Large intestine (tissue), 12 donors: ENCODE measurements around the gene STAT6. TPM values are rescaled to one million over a fixed set of nuclear protein-coding genes. Genes with fewer than 3 reads are reported as not detected.

ENCODE experiments used
- DNase-seq, 2 donors: peaks; one replicate each; pipeline versions ENCODE4 v3.0.0 to v3.0.0-alpha.2; 2013
- H3K27ac ChIP-seq: one replicate; pipeline ENCODE4 v1.5.1; 2013; ENCODE audit warnings: low read length
- H3K27me3 ChIP-seq: 2 replicates; pipeline ENCODE4 v1.6.1; 2013; ENCODE audit warnings: low read length; ENCODE audit not compliant: control insufficient read depth, insufficient read depth
- H3K36me3 ChIP-seq: 2 replicates; pipeline ENCODE4 v1.6.1; 2013; ENCODE audit warnings: low read length; ENCODE audit not compliant: control insufficient read depth, insufficient read depth
- H3K4me1 ChIP-seq: one replicate; pipeline ENCODE4 v1.6.1; 2013; ENCODE audit warnings: low read length; ENCODE audit not compliant: control insufficient read depth, insufficient read depth
- H3K4me3 ChIP-seq: one replicate; pipeline ENCODE4 v1.5.1; 2013; ENCODE audit warnings: low read length
- H3K9me3 ChIP-seq: one replicate; pipeline ENCODE4 v1.6.1; 2013; ENCODE audit warnings: mild to moderate bottlenecking, low read depth, low read length, moderate library complexity; ENCODE audit not compliant: control insufficient read depth
- WGBS: methylation state at CpG from one replicate; pipeline ENCODE4 v1.1.5; 2013; ENCODE audit warnings: low lambda C conversion rate; ENCODE audit not compliant: insufficient coverage; 5-methylcytosine and 5-hydroxymethylcytosine counted together
- long read RNA-seq, 11 donors: transcript quantifications; one replicate each; lab custom pipeline, GENCODE V29; 2026
- polyA plus RNA-seq: library from polyadenylated mRNA; unstranded; fragments of 120-200 nt; gene quantifications from one replicate; pipeline ENCODE4 v1.2.1, GENCODE V29; 2013

STAT6 gene, protein sequence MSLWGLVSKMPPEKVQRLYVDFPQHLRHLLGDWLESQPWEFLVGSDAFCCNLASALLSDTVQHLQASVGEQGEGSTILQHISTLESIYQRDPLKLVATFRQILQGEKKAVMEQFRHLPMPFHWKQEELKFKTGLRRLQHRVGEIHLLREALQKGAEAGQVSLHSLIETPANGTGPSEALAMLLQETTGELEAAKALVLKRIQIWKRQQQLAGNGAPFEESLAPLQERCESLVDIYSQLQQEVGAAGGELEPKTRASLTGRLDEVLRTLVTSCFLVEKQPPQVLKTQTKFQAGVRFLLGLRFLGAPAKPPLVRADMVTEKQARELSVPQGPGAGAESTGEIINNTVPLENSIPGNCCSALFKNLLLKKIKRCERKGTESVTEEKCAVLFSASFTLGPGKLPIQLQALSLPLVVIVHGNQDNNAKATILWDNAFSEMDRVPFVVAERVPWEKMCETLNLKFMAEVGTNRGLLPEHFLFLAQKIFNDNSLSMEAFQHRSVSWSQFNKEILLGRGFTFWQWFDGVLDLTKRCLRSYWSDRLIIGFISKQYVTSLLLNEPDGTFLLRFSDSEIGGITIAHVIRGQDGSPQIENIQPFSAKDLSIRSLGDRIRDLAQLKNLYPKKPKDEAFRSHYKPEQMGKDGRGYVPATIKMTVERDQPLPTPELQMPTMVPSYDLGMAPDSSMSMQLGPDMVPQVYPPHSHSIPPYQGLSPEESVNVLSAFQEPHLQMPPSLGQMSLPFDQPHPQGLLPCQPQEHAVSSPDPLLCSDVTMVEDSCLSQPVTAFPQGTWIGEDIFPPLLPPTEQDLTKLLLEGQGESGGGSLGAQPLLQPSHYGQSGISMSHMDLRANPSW
- 114 TPM for polyA plus RNA-seq
- long read RNA-seq, donor 1, full-length matches to known transcripts: 2 of 7 reads
- long read RNA-seq, donor 1, partial matches to known transcripts: 5 of 7 reads
- long read RNA-seq, donor 1, other reads (novel, unspliced or antisense): 0 of 7 reads
- long read RNA-seq, donor 2, transcript STAT6-224 (3 exons, 1,569 nt): major isoform, 8 of 23 reads
- long read RNA-seq, donor 2, partial matches to known transcripts: 14 of 23 reads
- long read RNA-seq, donor 2, other reads (novel, unspliced or antisense): 0 of 23 reads
- long read RNA-seq, donor 3: 0 reads
- long read RNA-seq, donor 4, partial matches to known transcripts: 0 of 1 reads
- long read RNA-seq, donor 4, other reads (novel, unspliced or antisense): 0 of 1 reads
- long read RNA-seq, donor 5, full-length matches to known transcripts: 8 of 8 reads
- long read RNA-seq, donor 5, partial matches to known transcripts: 0 of 8 reads
- long read RNA-seq, donor 5, other reads (novel, unspliced or antisense): 0 of 8 reads
- long read RNA-seq, donor 6, partial matches to known transcripts: 23 of 34 reads
- long read RNA-seq, donor 6, other reads (novel, unspliced or antisense): 5 of 34 reads
- long read RNA-seq, donor 7, transcript STAT6-224 (3 exons, 1,569 nt): major isoform, 6 of 38 reads
- long read RNA-seq, donor 7, partial matches to known transcripts: 26 of 38 reads
- long read RNA-seq, donor 7, other reads (novel, unspliced or antisense): 6 of 38 reads
- long read RNA-seq, donor 8, full-length matches to known transcripts: 11 of 60 reads
- long read RNA-seq, donor 8, partial matches to known transcripts: 49 of 60 reads
- long read RNA-seq, donor 8, other reads (novel, unspliced or antisense): 0 of 60 reads
- long read RNA-seq, donor 9, transcript STAT6-224 (3 exons, 1,569 nt): major isoform, 7 of 38 reads
- long read RNA-seq, donor 9, partial matches to known transcripts: 28 of 38 reads
- long read RNA-seq, donor 9, other reads (novel, unspliced or antisense): 0 of 38 reads
- long read RNA-seq, donor 10, partial matches to known transcripts: 288 of 292 reads
- long read RNA-seq, donor 10, other reads (novel, unspliced or antisense): 0 of 292 reads
- long read RNA-seq, donor 11, partial matches to known transcripts: 25 of 27 reads
- long read RNA-seq, donor 11, other reads (novel, unspliced or antisense): 0 of 27 reads

DNA sequence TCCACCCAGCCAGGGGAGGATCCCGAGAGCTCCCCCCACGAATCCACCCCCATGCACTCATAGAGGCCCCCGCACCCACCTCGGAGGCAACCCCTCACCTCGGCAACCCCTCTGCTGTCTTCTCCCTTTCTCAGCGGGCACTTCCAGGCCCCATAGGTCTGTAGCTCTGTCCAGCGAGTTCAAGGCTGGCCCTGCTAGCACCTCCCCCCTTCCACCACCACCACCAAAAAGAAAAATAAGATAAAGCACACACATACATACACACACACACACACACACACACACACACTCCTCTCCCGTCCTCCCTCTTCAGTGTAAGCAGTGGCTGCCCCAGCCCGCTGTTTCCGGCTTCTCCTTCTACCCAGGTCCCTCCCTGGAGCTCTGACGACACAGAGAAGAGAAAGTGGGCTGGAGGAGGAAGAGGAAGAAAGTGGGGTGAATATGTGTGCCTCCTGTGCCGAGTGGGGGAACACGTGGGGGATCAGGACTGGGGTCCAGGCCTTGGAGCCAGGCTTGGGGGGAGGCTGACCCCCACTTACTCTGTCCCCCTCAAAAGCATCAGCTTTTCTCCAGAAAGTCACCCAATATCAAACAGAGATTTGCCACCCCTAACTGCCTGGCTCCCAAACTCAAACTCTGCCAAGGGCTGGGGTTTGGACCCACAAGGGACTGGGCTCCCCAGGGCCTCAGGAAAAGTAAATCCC lies at the start of gene STAT6:
TSS of gene STAT6 (minus strand) at position 332 of the 704 bp plus-strand sequence. CDS start 3,084 bp downstream, outside the sequence.
- peak; percentile 88 to 94 for DNase-seq
- Histone ChIP-seq H3K4me3 (peak within 1 kb of the TSS; percentile 86), H3K27ac (peak within 1 kb of the TSS; percentile 95), H3K36me3 (peaks cover 19% of the 10 kb centered on the region), H3K4me1 (peaks cover 27% of the 10 kb centered on the region), H3K9me3 (no peaks in the 10 kb centered on the region), H3K27me3 (no peaks in the 10 kb centered on the region)
- WGBS: no CpG with 5 or more reads among the region's 13 CpGs

DNA sequence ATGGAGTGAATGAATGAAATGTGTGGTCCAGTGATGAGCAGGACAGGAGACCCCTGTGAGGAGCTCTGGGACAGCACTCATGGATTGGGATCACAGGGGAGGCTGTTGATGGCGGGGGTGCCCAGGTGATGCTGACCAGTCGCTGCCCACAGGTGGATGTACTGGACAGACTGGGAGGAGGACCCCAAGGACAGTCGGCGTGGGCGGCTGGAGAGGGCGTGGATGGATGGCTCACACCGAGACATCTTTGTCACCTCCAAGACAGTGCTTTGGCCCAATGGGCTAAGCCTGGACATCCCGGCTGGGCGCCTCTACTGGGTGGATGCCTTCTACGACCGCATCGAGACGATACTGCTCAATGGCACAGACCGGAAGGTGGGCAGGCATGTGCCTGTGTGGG lies 49.6 kb upstream of the STAT6 start:
- no peaks in the 10 kb centered on the region for H3K9me3 ChIP-seq
- peaks cover 88% of the 10 kb centered on the region for H3K36me3 ChIP-seq
- H3K27ac ChIP-seq: no peak overlapping the region
- no peaks in the 10 kb centered on the region for H3K27me3 ChIP-seq
- H3K4me3 ChIP-seq: no peak overlapping the region
- no CpG with 5 or more reads among the region's 14 CpGs for WGBS
- peaks cover 8% of the 10 kb centered on the region for H3K4me1 ChIP-seq
- no peak for DNase-seq

DNA sequence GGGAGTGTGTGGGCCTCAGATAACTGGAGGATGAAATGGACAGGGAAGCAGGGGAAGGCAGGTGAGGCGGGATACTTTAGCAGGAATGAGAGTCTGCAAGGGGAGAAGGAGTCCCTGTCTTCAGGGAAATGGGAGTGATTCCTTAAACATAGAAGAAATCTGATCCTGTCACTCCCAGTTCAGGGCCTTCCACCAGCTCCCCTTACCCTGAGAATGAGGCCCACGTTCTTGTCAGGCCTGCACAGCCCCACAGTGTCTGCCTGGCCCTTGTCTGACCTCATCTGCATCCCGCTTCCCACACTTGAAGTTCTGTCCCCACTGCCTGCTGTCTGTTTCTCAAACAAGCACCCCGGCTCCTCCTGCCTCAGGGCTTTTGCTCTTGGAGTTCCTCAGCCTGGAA lies 48.9 kb upstream of the STAT6 start:
- H3K36me3 ChIP-seq: peaks cover 89% of the 10 kb centered on the region
- H3K27me3 ChIP-seq: no peaks in the 10 kb centered on the region
- no peak for DNase-seq
- H3K4me3 ChIP-seq: no peak overlapping the region
- H3K9me3 ChIP-seq: no peaks in the 10 kb centered on the region
- whole genome bisulfite sequencing: no CpG with 5 or more reads among the region's 4 CpGs
- no peak overlapping the region for H3K27ac ChIP-seq
- peaks cover 9% of the 10 kb centered on the region for H3K4me1 ChIP-seq

DNA sequence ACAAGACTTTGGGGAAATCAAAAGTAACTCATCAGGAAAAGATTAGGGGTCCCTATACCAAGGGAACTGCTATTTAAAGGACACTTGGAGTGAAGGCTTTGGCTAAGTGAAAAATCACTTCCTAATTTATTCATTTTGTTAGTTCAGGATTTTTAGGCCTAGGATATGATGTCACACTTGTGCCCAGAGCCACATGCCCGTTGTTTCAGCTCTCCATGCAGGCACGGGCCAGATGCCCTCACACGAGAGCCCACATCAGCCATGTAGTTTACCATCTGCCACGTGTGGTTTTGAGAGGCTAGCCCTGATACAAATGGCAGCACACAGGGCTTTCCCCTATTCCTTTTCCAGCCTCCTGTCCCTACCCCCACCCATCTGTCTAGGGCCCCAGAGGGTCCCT lies 48.1 kb upstream of the STAT6 start:
- Histone ChIP-seq H3K9me3 (no peaks in the 10 kb centered on the region), H3K27me3 (no peaks in the 10 kb centered on the region), H3K4me3 (no peak overlapping the region), H3K4me1 (peaks cover 10% of the 10 kb centered on the region), H3K36me3 (peaks cover 89% of the 10 kb centered on the region), H3K27ac (no peak overlapping the region)
- no peak for DNase-seq
- WGBS: no CpG with 5 or more reads among the region's 4 CpGs

DNA sequence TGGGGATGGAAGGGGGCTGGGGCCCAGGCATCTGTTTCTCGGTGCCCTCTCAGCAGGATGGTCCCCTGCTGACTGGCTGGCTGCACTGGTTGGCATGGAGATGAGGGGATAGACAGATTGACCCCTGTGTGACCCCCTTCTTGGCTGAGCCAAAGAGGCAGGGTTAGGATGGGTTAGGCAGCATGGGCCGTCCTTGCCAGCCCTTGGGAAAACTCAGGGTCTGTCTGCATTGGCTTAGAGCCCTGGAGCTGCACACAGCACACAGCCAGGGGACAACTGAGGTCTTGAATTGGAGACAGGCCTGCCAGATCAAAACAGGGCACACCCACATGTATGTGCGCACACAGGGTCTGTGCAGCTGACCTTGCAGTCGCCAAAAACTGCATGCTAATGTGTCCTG lies 47.5 kb upstream of the STAT6 start:
- H3K4me3 ChIP-seq: no peak overlapping the region
- H3K36me3 ChIP-seq: peaks cover 91% of the 10 kb centered on the region
- no peak for DNase-seq
- no peaks in the 10 kb centered on the region for H3K27me3 ChIP-seq
- H3K27ac ChIP-seq: no peak overlapping the region
- H3K4me1 ChIP-seq: peaks cover 10% of the 10 kb centered on the region
- no CpG with 5 or more reads among the region's 4 CpGs for WGBS
- no peaks in the 10 kb centered on the region for H3K9me3 ChIP-seq

DNA sequence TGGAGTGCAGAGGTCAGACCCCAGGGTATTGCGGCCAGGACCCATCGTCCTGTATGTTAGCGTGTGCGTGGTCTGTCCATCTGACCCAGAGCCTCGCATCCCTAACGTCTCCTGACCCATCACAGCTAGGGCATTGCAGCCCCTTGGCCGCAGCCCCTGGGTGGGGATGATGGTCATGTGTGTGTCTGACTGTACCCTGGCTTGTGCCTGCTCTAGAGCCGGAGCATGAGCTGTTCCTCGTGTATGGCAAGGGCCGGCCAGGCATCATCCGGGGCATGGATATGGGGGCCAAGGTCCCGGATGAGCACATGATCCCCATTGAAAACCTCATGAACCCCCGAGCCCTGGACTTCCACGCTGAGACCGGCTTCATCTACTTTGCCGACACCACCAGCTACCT lies 47.0 kb upstream of the STAT6 start:
- Histone ChIP-seq H3K4me3 (no peak overlapping the region), H3K27me3 (no peaks in the 10 kb centered on the region), H3K9me3 (no peaks in the 10 kb centered on the region), H3K27ac (no peak overlapping the region), H3K36me3 (peaks cover 96% of the 10 kb centered on the region), H3K4me1 (peaks cover 10% of the 10 kb centered on the region)
- no CpG with 5 or more reads among the region's 16 CpGs for WGBS
- DNase-seq: no peak

DNA sequence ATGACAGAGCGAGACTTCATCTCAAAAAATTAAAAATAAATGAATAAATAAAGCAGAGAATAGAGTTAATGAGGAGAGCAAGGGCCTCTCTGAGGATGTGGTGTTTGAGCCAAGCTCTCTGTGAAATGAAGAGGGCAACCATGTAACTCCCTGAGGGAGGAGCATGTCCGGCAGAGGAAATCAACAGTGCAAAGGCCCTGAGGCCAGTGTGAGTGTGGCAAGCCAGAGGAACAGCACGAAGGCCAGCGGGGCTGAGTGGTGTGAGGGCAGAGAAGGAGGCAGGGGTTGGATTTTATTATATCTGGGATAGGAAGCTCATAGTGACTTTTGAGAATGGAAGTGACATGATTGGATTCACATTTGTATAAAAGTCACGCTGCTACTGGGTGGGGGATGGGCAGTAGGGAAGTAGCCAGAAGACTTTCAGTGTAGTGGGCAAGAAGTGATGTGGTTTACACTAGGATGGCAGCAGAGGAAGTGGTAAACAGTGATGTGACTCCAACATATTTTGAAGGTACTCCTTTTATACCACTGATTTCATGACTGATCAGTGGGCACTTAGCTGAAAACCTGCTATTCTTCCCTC lies 46.5 kb upstream of the STAT6 start:
- no peak for DNase-seq
- H3K9me3 ChIP-seq: no peaks in the 10 kb centered on the region
- no peak overlapping the region for H3K4me3 ChIP-seq
- peaks cover 10% of the 10 kb centered on the region for H3K4me1 ChIP-seq
- 100% methylated on average over 2 of the region's 5 CpGs for WGBS
- H3K27ac ChIP-seq: no peak overlapping the region
- H3K36me3 ChIP-seq: peaks cover 97% of the 10 kb centered on the region
- H3K27me3 ChIP-seq: no peaks in the 10 kb centered on the region

DNA sequence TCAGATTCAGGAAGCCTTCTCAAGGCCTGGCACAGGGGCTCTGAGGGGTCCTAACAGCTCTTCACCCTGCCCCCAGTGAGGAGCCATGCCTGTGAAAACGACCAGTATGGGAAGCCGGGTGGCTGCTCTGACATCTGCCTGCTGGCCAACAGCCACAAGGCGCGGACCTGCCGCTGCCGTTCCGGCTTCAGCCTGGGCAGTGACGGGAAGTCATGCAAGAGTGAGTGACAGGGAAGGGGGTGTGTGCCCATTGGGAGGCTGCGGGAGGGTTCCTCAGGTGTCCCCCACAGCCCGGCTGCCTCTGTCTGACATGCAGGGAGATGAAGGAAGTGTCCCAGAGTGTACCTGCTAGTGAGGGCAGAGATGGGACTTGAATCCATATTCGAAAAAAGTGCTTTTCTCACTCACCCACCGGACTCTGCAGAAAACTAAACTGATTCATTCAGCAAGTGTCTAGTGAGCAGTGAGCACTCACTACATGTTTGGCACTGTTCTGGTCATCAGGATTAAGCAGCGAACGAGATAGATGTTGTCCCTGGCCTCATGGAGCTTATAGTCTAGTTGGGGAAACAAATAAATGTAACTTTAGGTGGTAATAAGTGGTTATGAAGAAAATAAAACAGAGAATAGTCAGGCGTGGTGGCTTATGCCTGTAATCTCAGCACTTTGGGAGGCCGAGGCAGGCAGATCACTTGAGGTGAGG lies 45.7 kb upstream of the STAT6 start:
- Histone ChIP-seq H3K4me1 (peaks cover 10% of the 10 kb centered on the region), H3K27me3 (no peaks in the 10 kb centered on the region), H3K36me3 (peaks cover 97% of the 10 kb centered on the region), H3K27ac (no peak overlapping the region), H3K9me3 (no peaks in the 10 kb centered on the region), H3K4me3 (no peak overlapping the region)
- 90% methylated on average over 2 of the region's 16 CpGs for WGBS
- DNase-seq: no peak
